HCT116 (cell line): ENCODE data around the gene TRIM61. TPM values are rescaled to one million over a fixed set of nuclear protein-coding genes. Genes with fewer than 3 reads are reported as not detected.
"Not testable (repeated sequence)": the region's sequence is repeated elsewhere in the genome, so short reads cannot be mapped to it uniquely, and the experiment has no call there.

ENCODE experiments used
- ATAC-seq: fragments of 200-7000 bp; cut with Tn5 transposase; 2 replicates; pipeline ENCODE4 v1.9.1; 2020; ENCODE audit warnings: mild to moderate bottlenecking, moderate library complexity
- BruUV-seq: library from RNA; stranded (reverse); fragments of 400-500 nt; replicated peaks from 2 replicates; lab custom pipeline; 2021; lab: Mats Ljungman, UMichigan
- CTCF ChIA-PET: fragments of 300-600 bp; sonication (Branson Sonifier 250); formaldehyde crosslinking; loops from one replicate; lab custom pipeline; 2021; ENCODE audit warnings: antibody characterized with exemption; lab: Charles Lee
- POLR2A ChIA-PET: fragments of 300-600, 350-600 bp; sonication (Branson Sonifier 250); formaldehyde crosslinking; loops from one replicate; lab custom pipeline; 2021; ENCODE audit warnings: antibody characterized with exemption; lab: Charles Lee
- RAD21 ChIA-PET, 2 experiments: fragments of 300-600 bp; sonication (Branson Sonifier 250); formaldehyde crosslinking; loops; one replicate each; lab custom pipeline; 2023; ENCODE audit warnings: low total read pairs in 2 of 2; ENCODE audit not compliant: uncharacterized antibody in 2 of 2, unreplicated experiment in 2 of 2, low non-redundant PET in 1 of 2; lab: Charles Lee
- DNase-seq: peaks from one replicate; pipeline ENCODE4 v3.0.0-alpha.2; 2010; ENCODE audit warnings: low read depth, low spot score
- H2AFZ ChIP-seq: fragments of 200-600 bp; shearing (Covaris generic), sonication (generic); 2 replicates; pipeline ENCODE4 v1.6.1; 2017; ENCODE audit warnings: low read depth, mixed run types, mixed read lengths, antibody characterized with exemption, low read length; ENCODE audit not compliant: poor library complexity, severe bottlenecking
- H3K27ac ChIP-seq: 2 replicates; pipeline ENCODE4 v1.5.1; 2012; ENCODE audit warnings: low read depth, low read length
- H3K27me3 ChIP-seq: fragments of 200-600 bp; sonication (generic); 2 replicates; pipeline ENCODE4 v1.6.1; 2016; ENCODE audit warnings: mixed run types, low read length, mixed read lengths; ENCODE audit not compliant: insufficient read depth
- H3K36me3 ChIP-seq, 2 experiments: fragments of 200-500 bp in 1 of 2; fragments of 200-600 bp in 1 of 2; sonication (Bioruptor generic) in 1 of 2; sonication (generic) in 1 of 2; 2 replicates each; pipeline versions ENCODE4 v1.5.1 to v1.6.1; 2014 to 2016; ENCODE audit warnings: low read length in 2 of 2, inconsistent platforms in 1 of 2, mixed read lengths in 1 of 2, mixed run types in 1 of 2; ENCODE audit not compliant: insufficient read depth in 2 of 2, control insufficient read depth in 1 of 2
- H3K4me1 ChIP-seq, 2 experiments: fragments of 200-600 bp in 1 of 2; sonication (generic) in 1 of 2; 2 replicates each; pipeline versions ENCODE4 v1.5.1 to v1.6.1; 2012 to 2017; ENCODE audit warnings: low read length in 2 of 2, inconsistent platforms in 1 of 2, mild to moderate bottlenecking in 1 of 2, mixed read lengths in 1 of 2, mixed run types in 1 of 2, moderate library complexity in 1 of 2; ENCODE audit not compliant: insufficient read depth in 2 of 2, control insufficient read depth in 1 of 2
- H3K4me2 ChIP-seq: fragments of 200-600 bp; sonication (generic); 2 replicates; pipeline ENCODE4 v1.6.1; 2017; ENCODE audit warnings: mixed run types, low read length, mixed read lengths
- H3K4me3 ChIP-seq, 2 experiments: fragments of 200-600 bp in 1 of 2; sonication (generic) in 1 of 2; replicated peaks in 1 of 2; 2 replicates each; pipeline ENCODE4 v1.5.1; 2011 to 2016; ENCODE audit warnings: low read length in 2 of 2, control low read depth in 1 of 2, low read depth in 1 of 2, mild to moderate bottlenecking in 1 of 2, mixed read lengths in 1 of 2, mixed run types in 1 of 2
- H3K79me2 ChIP-seq: fragments of 200-600 bp; sonication (generic); 2 replicates; pipeline ENCODE4 v1.6.1; 2017; ENCODE audit warnings: mild to moderate bottlenecking, mixed run types, low read length, moderate library complexity, mixed read lengths; ENCODE audit not compliant: insufficient read depth
- H3K9ac ChIP-seq: fragments of 200-600 bp; sonication (generic); 2 replicates; pipeline ENCODE4 v1.6.1; 2016; ENCODE audit warnings: low read length, mixed read lengths
- H3K9me2 ChIP-seq: fragments of 200-600 bp; sonication (generic), shearing (Covaris generic); 2 replicates; pipeline ENCODE4 v1.6.1; 2017; ENCODE audit warnings: mixed run types, mild to moderate bottlenecking, moderate library complexity; ENCODE audit not compliant: insufficient read depth
- H3K9me3 ChIP-seq, 2 experiments: fragments of 200-500 bp in 1 of 2; fragments of 200-600 bp in 1 of 2; sonication (Bioruptor generic) in 1 of 2; sonication (generic) in 1 of 2; 2 replicates each; pipeline ENCODE4 v1.6.1; 2014 to 2017; ENCODE audit warnings: low read length in 2 of 2, mixed read lengths in 2 of 2, inconsistent platforms in 1 of 2, low read depth in 1 of 2, mild to moderate bottlenecking in 1 of 2, mixed run types in 1 of 2, moderate library complexity in 1 of 2; ENCODE audit not compliant: control insufficient read depth in 1 of 2, insufficient read depth in 1 of 2
- H4K20me1 ChIP-seq: fragments of 200-600 bp; sonication (generic), shearing (Covaris generic); 2 replicates; pipeline ENCODE4 v1.6.1; 2017; ENCODE audit warnings: mixed run types, mild to moderate bottlenecking, moderate library complexity; ENCODE audit not compliant: insufficient read depth
- CEBPB ChIP-seq: IDR thresholded peaks from 2 replicates; pipeline ENCODE4 v1.6.1; 2012; ENCODE audit warnings: low read depth
- EGR1 ChIP-seq: IDR thresholded peaks from 2 replicates; pipeline ENCODE4 v1.6.1; 2012; ENCODE audit warnings: low read depth
- ELF1 ChIP-seq: IDR thresholded peaks from 2 replicates; pipeline ENCODE4 v1.6.1; 2012; ENCODE audit warnings: low read depth, borderline replicate concordance
- EZH2 ChIP-seq: fragments of 200-600 bp; sonication (generic); IDR thresholded peaks from 2 replicates; pipeline ENCODE4 v1.6.1; 2017; ENCODE audit warnings: antibody characterized with exemption, mixed run types
- RAD21 ChIP-seq: IDR thresholded peaks from 2 replicates; pipeline ENCODE4 v1.6.1; 2012; ENCODE audit warnings: low read depth, mild to moderate bottlenecking
- SIN3A ChIP-seq: IDR thresholded peaks from 2 replicates; pipeline ENCODE4 v1.6.1; 2012; ENCODE audit warnings: low read depth
- SP1 ChIP-seq: IDR thresholded peaks from 2 replicates; pipeline ENCODE4 v1.6.1; 2012; ENCODE audit warnings: low read depth
- SRF ChIP-seq: IDR thresholded peaks from 2 replicates; pipeline ENCODE4 v1.6.1; 2012; ENCODE audit warnings: low read depth
- YY1 ChIP-seq: IDR thresholded peaks from 2 replicates; pipeline ENCODE4 v1.6.1; 2011; ENCODE audit warnings: low read length, low read depth, moderate library complexity, mild to moderate bottlenecking; ENCODE audit not compliant: insufficient replicate concordance; ENCODE audit errors: extremely low read depth
- ZFX ChIP-seq: fragments of 450-650 bp; IDR thresholded peaks from 2 replicates; pipeline ENCODE4 v1.6.1; 2017
- ZNF274 ChIP-seq: fragments of 200-500 bp; sonication (Bioruptor generic); IDR thresholded peaks from 2 replicates; pipeline ENCODE4 v1.6.1; 2014; ENCODE audit warnings: mild to moderate bottlenecking, low read depth, low read length, inconsistent platforms
- intact Hi-C: fragments of 100-400 bp; cut with micrococcal nuclease; formaldehyde crosslinking; loops from 2 replicates; pipeline ENCODE4 v1.10.0; 2022
- total RNA-seq: library from RNA; stranded (reverse); gene quantifications from one replicate; pipeline ENCODE4 v1.2.1, GENCODE V29; 2021; ENCODE audit not compliant: unreplicated experiment
- TF ChIP-seq, protein P1 (sequence below), 3 experiments: fragments of 200-600 bp in 1 of 3; sonication (generic) in 1 of 3; IDR thresholded peaks in 2 of 3; conservative IDR thresholded peaks in 1 of 3; 2 replicates each; pipeline ENCODE4 v1.5.1; 2012 to 2017; ENCODE audit warnings: low read depth in 2 of 3, low read length in 2 of 3, antibody characterized with exemption in 1 of 3, borderline replicate concordance in 1 of 3, control low read depth in 1 of 3, mild to moderate bottlenecking in 1 of 3, mixed read lengths in 1 of 3, mixed run types in 1 of 3, moderate library complexity in 1 of 3; ENCODE audit not compliant: insufficient read depth in 1 of 3
- TF ChIP-seq, protein P2 (sequence below): IDR thresholded peaks from 2 replicates; pipeline ENCODE4 v1.6.1; 2012; ENCODE audit warnings: low read depth

The TRIM61 gene
- total RNA-seq, 1 experiment from 2014 or later: 0.15 TPM

DNA sequence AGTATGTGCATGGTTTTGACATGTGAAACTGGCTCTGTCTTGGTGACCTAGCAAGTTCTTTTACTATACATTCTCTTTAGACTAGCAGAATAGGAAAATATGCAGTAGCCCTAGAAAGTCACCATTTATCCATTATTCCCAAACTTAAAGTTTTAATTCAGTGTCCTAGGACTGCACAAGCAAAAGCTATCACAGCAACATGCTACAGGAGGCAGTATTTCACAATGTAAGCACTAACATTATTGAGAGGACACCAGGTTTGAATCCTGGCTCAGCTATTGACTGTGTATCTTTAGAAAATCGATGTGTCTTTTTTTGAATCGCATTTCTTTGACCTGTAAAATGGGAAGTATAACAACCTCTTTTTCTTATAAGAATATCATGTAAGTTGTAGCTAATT lies 5.5 kb downstream of the TRIM61 start:
- TF ChIP-seq, protein P1, sequence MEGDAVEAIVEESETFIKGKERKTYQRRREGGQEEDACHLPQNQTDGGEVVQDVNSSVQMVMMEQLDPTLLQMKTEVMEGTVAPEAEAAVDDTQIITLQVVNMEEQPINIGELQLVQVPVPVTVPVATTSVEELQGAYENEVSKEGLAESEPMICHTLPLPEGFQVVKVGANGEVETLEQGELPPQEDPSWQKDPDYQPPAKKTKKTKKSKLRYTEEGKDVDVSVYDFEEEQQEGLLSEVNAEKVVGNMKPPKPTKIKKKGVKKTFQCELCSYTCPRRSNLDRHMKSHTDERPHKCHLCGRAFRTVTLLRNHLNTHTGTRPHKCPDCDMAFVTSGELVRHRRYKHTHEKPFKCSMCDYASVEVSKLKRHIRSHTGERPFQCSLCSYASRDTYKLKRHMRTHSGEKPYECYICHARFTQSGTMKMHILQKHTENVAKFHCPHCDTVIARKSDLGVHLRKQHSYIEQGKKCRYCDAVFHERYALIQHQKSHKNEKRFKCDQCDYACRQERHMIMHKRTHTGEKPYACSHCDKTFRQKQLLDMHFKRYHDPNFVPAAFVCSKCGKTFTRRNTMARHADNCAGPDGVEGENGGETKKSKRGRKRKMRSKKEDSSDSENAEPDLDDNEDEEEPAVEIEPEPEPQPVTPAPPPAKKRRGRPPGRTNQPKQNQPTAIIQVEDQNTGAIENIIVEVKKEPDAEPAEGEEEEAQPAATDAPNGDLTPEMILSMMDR (IDR thresholded peaks at IDR 0.05 in 2 of 3, conservative IDR thresholded peaks at IDR 0.05 in 1 of 3; ENCODE audit: borderline replicate concordance in 1 of 3, insufficient read depth in 1 of 3, low read depth in 2 of 3, low read length in 2 of 3): peak in 1 of 3 experiments; percentile 14; a peak in 1 of 6 replicates
- peak; percentile 16; the same call in 1 of the 2 replicates for TF ChIP-seq RAD21
- RAD21 ChIA-PET, H4K20me1 ChIP-seq, H3K36me3 ChIP-seq, H3K79me2 ChIP-seq, CTCF ChIA-PET, BruUV-seq, H3K9me3 ChIP-seq, H3K4me2 ChIP-seq, H3K4me1 ChIP-seq, H3K9me2 ChIP-seq, H3K27ac ChIP-seq, H3K9ac ChIP-seq, H3K4me3 ChIP-seq, intact Hi-C loops, H3K27me3 ChIP-seq, DNase-seq, H2AFZ ChIP-seq, POLR2A ChIA-PET: not testable (repeated sequence)
- peak; percentile 62 for ATAC-seq

DNA sequence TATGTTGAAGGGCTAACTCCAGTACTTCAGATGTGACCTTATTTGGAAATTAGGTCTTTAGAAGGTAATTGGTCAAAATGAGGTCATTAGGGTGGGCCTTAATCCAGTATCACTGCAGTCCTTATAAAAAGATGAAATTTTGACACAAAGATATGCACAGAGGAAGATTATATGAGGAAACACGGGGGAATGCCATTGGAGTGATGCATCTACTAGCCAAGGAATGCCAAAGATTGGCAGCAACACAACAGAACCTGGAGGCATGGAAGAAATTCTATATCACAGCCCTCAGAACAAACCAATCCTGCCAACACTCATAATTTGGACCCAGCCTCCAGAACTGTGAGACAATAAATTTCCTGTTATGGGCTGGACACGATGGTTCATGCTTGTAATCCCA lies 17.6 kb downstream of the TRIM61 start:
- Histone ChIP-seq H3K9ac (no peak overlapping the region), H2AFZ (peak overlapping the region; percentile 90), H3K9me2 (no peaks in the 10 kb centered on the region), H3K27me3 (no peaks in the 10 kb centered on the region), H3K4me2 (peak overlapping the region; percentile 56), H3K9me3 (no peaks in the 10 kb centered on the region), H3K79me2 (no peaks in the 10 kb centered on the region), H3K36me3 (no peaks in the 10 kb centered on the region), H4K20me1 (no peaks in the 10 kb centered on the region), H3K4me1 (peaks cover 6 to 28% of the 10 kb centered on the region in 2 experiments; a peak in 3 of 4 replicates), H3K4me3 (no peak overlapping the region), H3K27ac (no peak overlapping the region)
- ChIA-PET RAD21 (no interaction called here), CTCF (no interaction called here), POLR2A (no interaction called here)
- intact Hi-C loops: no loop called here
- DNase-seq: no peak
- no TSS peak for BruUV-seq
- peak; percentile 24 for ATAC-seq
- no peak for TF ChIP-seq SP1
- TF ChIP-seq EZH2: no peak
- TF ChIP-seq YY1: no peak
- no peak for TF ChIP-seq EGR1
- TF ChIP-seq ZFX: no peak; the same call in 1 of the 2 replicates
- TF ChIP-seq CEBPB: no peak
- TF ChIP-seq ELF1: no peak
- no peak for TF ChIP-seq SIN3A
- TF ChIP-seq, protein P2, sequence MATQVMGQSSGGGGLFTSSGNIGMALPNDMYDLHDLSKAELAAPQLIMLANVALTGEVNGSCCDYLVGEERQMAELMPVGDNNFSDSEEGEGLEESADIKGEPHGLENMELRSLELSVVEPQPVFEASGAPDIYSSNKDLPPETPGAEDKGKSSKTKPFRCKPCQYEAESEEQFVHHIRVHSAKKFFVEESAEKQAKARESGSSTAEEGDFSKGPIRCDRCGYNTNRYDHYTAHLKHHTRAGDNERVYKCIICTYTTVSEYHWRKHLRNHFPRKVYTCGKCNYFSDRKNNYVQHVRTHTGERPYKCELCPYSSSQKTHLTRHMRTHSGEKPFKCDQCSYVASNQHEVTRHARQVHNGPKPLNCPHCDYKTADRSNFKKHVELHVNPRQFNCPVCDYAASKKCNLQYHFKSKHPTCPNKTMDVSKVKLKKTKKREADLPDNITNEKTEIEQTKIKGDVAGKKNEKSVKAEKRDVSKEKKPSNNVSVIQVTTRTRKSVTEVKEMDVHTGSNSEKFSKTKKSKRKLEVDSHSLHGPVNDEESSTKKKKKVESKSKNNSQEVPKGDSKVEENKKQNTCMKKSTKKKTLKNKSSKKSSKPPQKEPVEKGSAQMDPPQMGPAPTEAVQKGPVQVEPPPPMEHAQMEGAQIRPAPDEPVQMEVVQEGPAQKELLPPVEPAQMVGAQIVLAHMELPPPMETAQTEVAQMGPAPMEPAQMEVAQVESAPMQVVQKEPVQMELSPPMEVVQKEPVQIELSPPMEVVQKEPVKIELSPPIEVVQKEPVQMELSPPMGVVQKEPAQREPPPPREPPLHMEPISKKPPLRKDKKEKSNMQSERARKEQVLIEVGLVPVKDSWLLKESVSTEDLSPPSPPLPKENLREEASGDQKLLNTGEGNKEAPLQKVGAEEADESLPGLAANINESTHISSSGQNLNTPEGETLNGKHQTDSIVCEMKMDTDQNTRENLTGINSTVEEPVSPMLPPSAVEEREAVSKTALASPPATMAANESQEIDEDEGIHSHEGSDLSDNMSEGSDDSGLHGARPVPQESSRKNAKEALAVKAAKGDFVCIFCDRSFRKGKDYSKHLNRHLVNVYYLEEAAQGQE: no peak
- no peak for TF ChIP-seq RAD21
- TF ChIP-seq ZNF274: no peak
- no peak for TF ChIP-seq SRF
